Measurements from ENCODE around the gene ELL3.
"Not testable (repeated sequence)": the region's sequence is repeated elsewhere in the genome, so short reads cannot be mapped to it uniquely, and the experiment has no call there.

ELL3 gene

GRCh38 chr15:43776718-43777266 lies at the start of gene ELL3:
ELL3 (minus strand) TSS chr15:43776966; CDS start chr15:43776901, 65 bp downstream.
- peak; percentile 68 for DNase-seq (ENCODE audit: low spot score)

GRCh38 chr15:43826029-43826507 lies 49.3 kb upstream of the ELL3 start:
- no peak for DNase-seq (ENCODE audit: low spot score)

GRCh38 chr15:43825305-43825704 lies 48.5 kb upstream of the ELL3 start:
- DNase-seq (ENCODE audit: low spot score), result not testable (repeated sequence)

GRCh38 chr15:43824302-43825246 lies 47.8 kb upstream of the ELL3 start, which contains the start of gene MFAP1:
MFAP1 (minus strand) TSS chr15:43824690; CDS start chr15:43824569, 121 bp downstream.
- DNase-seq (ENCODE audit: low spot score), result peak; percentile 93

- DNase-seq (ENCODE audit: low spot score), result no peak
Observed at GRCh38 chr15:43821505-43821904, 44.7 kb upstream of the ELL3 start.

GRCh38 chr15:43815064-43815463 lies 38.3 kb upstream of the ELL3 start:
- DNase-seq (ENCODE audit: low spot score), result not testable (repeated sequence)

GRCh38 chr15:43808960-43809678 lies 32.4 kb upstream of the ELL3 start:
- DNase-seq (ENCODE audit: low spot score), result no peak

- no peak for DNase-seq (ENCODE audit: low spot score)
Observed at GRCh38 chr15:43808435-43808950, 31.7 kb upstream of the ELL3 start.

- DNase-seq (ENCODE audit: low spot score), result not testable (repeated sequence)
Observed at GRCh38 chr15:43802676-43803075, 25.9 kb upstream of the ELL3 start.

- DNase-seq (ENCODE audit: low spot score), result peak; percentile 90
Observed at GRCh38 chr15:43800286-43801141, 23.7 kb upstream of the ELL3 start, which contains the start of gene HYPK. HYPK (plus strand) TSS chr15:43800599; CDS start chr15:43800623, 24 bp downstream.

GRCh38 chr15:43799945-43800285 lies 23.1 kb upstream of the ELL3 start, which contains the start of gene SERINC4:
SERINC4 (minus strand) TSS chr15:43800220; CDS start chr15:43799986, 234 bp downstream.
- DNase-seq (ENCODE audit: low spot score), result no peak

- DNase-seq (ENCODE audit: low spot score), result no peak
Observed at GRCh38 chr15:43799209-43799944, 22.6 kb upstream of the ELL3 start.

- no peak for DNase-seq (ENCODE audit: low spot score)
Observed at GRCh38 chr15:43796566-43796965, 19.8 kb upstream of the ELL3 start.

- DNase-seq (ENCODE audit: low spot score), result no peak
Observed at GRCh38 chr15:43795997-43796396, 19.2 kb upstream of the ELL3 start.

- no peak for DNase-seq (ENCODE audit: low spot score)
Observed at GRCh38 chr15:43795197-43795596, 18.4 kb upstream of the ELL3 start.

- no peak for DNase-seq (ENCODE audit: low spot score)
Observed at GRCh38 chr15:43794269-43795037, 17.7 kb upstream of the ELL3 start.

GRCh38 chr15:43793647-43794046 lies 16.9 kb upstream of the ELL3 start:
- DNase-seq (ENCODE audit: low spot score), result no peak

- DNase-seq (ENCODE audit: low spot score), result peak; percentile 32
Observed at GRCh38 chr15:43792761-43793476, 16.2 kb upstream of the ELL3 start.

Data from CD4-positive, alpha-beta T cell treated with Interleukin-15 for 4 hours (primary cell).